Stimulated activated CD4-positive, alpha-beta T cell treated with anti-CD3 and anti-CD28 coated beads, Interleukin-12 subunit alpha, Interleukin-12 subunit beta, amount 100 ng/mL, for 24 hours (primary cell): ENCODE measurements around the gene VAC14.

Source experiments
- DNase-seq, 2 experiments: peaks; one replicate each; pipeline ENCODE4 v3.0.0-alpha.2; 2020; ENCODE audit warnings: low read depth in 2 of 2

VAC14 gene

GRCh38 chr16:70708366-70709246 lies 92.4 kb downstream of the VAC14 start:
- no peak for DNase-seq

- DNase-seq = no peak
These were observed 94.0 kb downstream of the VAC14 start for GRCh38 chr16:70706948-70707465.

GRCh38 chr16:70705056-70705455 lies 95.9 kb downstream of the VAC14 start:
- DNase-seq = no peak

- no peak for DNase-seq
These were observed 96.4 kb downstream of the VAC14 start for GRCh38 chr16:70704586-70704985.

GRCh38 chr16:70703835-70704381 lies 97.0 kb downstream of the VAC14 start:
- DNase-seq = no peak

- no peak for DNase-seq
These were observed 97.7 kb downstream of the VAC14 start for GRCh38 chr16:70703041-70703834.

- no peak for DNase-seq
These were observed 98.3 kb downstream of the VAC14 start for GRCh38 chr16:70702624-70703023.

GRCh38 chr16:70701998-70702397 lies 99.0 kb downstream of the VAC14 start:
- no peak for DNase-seq

GRCh38 chr16:70701596-70701995 lies 99.4 kb downstream of the VAC14 start:
- no peak for DNase-seq

GRCh38 chr16:70701036-70701435 lies 99.9 kb downstream of the VAC14 start:
- DNase-seq = no peak

GRCh38 chr16:70700101-70701020 lies 100.6 kb downstream of the VAC14 start:
- DNase-seq = no peak

GRCh38 chr16:70699696-70700095 lies 101.3 kb downstream of the VAC14 start:
- DNase-seq = no peak

- DNase-seq = no peak
These were observed 102.1 kb downstream of the VAC14 start for GRCh38 chr16:70698901-70699300.

- no peak for DNase-seq
These were observed 103.3 kb downstream of the VAC14 start for GRCh38 chr16:70697594-70698170.

GRCh38 chr16:70696952-70697593 lies 103.9 kb downstream of the VAC14 start:
- DNase-seq = no peak

- DNase-seq = no peak
These were observed 104.6 kb downstream of the VAC14 start for GRCh38 chr16:70696355-70696754.

- DNase-seq = no peak
These were observed 105.5 kb downstream of the VAC14 start for GRCh38 chr16:70695331-70696070.

GRCh38 chr16:70694868-70695218 lies 106.1 kb downstream of the VAC14 start:
- DNase-seq = no peak

- DNase-seq = no peak
These were observed 106.7 kb downstream of the VAC14 start for GRCh38 chr16:70694088-70694867.
